ENCODE measurements around the gene TEX2. TPM values are rescaled to one million over a fixed set of nuclear protein-coding genes. Genes with fewer than 3 reads are reported as not detected.

The TEX2 gene
- total and polyA plus RNA-seq, 2 donors (not counting 3 experiments of a cell fraction or from before 2014, with no cell fraction given), result 13.3 to 25.8 TPM

DNA sequence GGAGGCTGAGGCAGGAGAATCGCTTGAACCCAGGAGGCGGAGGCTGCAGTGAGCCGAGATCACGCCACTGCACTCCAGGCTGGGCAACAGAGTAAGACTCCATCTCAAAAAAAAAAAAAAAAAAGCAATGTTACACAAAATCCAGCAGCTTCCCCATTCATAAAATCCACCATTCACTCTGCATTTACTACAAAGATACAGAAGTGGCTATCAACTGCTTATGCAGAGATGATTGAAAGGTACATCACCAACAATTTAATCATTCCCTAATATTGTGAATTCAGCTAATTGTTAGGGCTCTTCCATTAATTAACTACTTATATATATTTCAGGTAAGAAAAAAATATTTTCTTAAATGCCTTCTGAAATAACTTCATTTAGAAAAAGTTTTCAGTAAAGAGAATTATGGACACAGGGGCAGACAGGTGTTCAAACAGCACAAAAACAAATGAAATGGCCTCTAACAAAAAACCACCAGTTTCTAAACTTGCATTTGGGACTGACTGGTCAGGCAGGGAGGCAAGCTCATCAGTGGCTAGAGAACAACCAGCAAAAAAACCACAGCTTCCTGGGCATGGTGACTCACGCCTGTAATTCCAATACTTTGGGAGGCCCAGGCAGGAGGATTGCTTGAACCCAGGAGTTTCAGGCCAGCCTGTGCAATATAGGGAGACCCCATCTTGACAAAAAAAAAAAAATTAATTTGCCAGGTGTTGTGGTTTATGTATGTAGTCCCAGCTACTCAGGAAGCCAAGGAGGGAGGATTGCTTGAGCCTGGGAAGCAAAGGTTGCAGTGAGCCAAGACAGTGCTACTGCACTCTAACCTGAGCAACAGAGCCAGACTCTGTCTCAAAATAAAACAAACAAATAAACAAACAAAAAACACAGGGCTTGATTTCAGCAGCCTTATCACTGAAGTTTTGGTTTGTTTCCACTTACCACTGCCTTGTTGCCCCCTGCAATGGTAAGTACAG, 159.4 kb downstream of the TEX2 start:
- Histone ChIP-seq H4K20me1 (replicated peaks; ENCODE audit: control insufficient read depth, extremely low read depth, insufficient read depth, low read length) (no peaks in the 10 kb centered on the region), H3K4me2 (ENCODE audit: insufficient read depth, low read length) (no peak overlapping the region), H3K9me3 (replicated peaks; ENCODE audit: control insufficient read depth, insufficient read depth, low read length) (no peaks in the 10 kb centered on the region), H3K27me3 (ENCODE audit: control insufficient read depth in 2 of 2, insufficient read depth in 2 of 2, low read length in 2 of 2) (no peaks in the 10 kb centered on the region), H3K4me1 (ENCODE audit: control insufficient read depth, extremely low read depth, insufficient read depth, low read length) (peaks cover 4% of the 10 kb centered on the region), H3K27ac (ENCODE audit: insufficient read depth, low read depth, low read length) (no peak overlapping the region), H3K79me2 (ENCODE audit: control insufficient read depth, insufficient read depth, low read length) (no peaks in the 10 kb centered on the region), H2AFZ (ENCODE audit: low read depth, low read length) (no peak overlapping the region), H3K9ac (replicated peaks; ENCODE audit: extremely low read depth, insufficient read depth, low read length) (no peak overlapping the region), H3K9me1 (replicated peaks; ENCODE audit: control insufficient read depth, extremely low read depth, insufficient read depth, low read length) (no peaks in the 10 kb centered on the region), H3K36me3 (ENCODE audit: control insufficient read depth in 2 of 2, extremely low read depth in 1 of 2, insufficient read depth in 2 of 2, low read length in 2 of 2) (no peaks in the 10 kb centered on the region), H3K4me3 (replicated peaks in 1 of 3; ENCODE audit: insufficient read depth in 1 of 3, low read depth in 1 of 3, low read length in 3 of 3) (no peak overlapping the region)
- intact Hi-C loops (cut with micrococcal nuclease) (no loop called here), dilution Hi-C loops (cut with MboI; ENCODE audit: extremely low pct_ligation_motif_present, low sequenced_read_pairs) (no loop called here)
- no peak for DNase-seq (ENCODE audit: low read depth, low spot score)
- POLR2A ChIA-PET, result interaction anchor here (1.0 kb wide), 1 partner anchor 28 kb away, joined by 3 read pairs; no protein-coding TSS in a partner anchor
- FAIRE-seq, result peak; percentile 59
- TF ChIP-seq FOS (IDR thresholded peaks at IDR 0.05; ENCODE audit: borderline replicate concordance, insufficient read depth, low read length) (peak; percentile 71), JUN (IDR thresholded peaks at IDR 0.05; ENCODE audit: borderline replicate concordance, insufficient read depth, insufficient read length, low read depth) (peak; percentile 16)
- TF ChIP-seq, protein P1, sequence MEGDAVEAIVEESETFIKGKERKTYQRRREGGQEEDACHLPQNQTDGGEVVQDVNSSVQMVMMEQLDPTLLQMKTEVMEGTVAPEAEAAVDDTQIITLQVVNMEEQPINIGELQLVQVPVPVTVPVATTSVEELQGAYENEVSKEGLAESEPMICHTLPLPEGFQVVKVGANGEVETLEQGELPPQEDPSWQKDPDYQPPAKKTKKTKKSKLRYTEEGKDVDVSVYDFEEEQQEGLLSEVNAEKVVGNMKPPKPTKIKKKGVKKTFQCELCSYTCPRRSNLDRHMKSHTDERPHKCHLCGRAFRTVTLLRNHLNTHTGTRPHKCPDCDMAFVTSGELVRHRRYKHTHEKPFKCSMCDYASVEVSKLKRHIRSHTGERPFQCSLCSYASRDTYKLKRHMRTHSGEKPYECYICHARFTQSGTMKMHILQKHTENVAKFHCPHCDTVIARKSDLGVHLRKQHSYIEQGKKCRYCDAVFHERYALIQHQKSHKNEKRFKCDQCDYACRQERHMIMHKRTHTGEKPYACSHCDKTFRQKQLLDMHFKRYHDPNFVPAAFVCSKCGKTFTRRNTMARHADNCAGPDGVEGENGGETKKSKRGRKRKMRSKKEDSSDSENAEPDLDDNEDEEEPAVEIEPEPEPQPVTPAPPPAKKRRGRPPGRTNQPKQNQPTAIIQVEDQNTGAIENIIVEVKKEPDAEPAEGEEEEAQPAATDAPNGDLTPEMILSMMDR (IDR thresholded peaks at IDR 0.05; ENCODE audit: extremely low read depth in 1 of 2, insufficient read depth in 1 of 2, low read depth in 1 of 2, low read length in 2 of 2), result no peak
- CTCF ChIA-PET, result interaction anchor here (0.8 to 2.5 kb wide), 7 partner anchors 11 to 42 kb away, joined by 3 to 18 read pairs (median 5); no protein-coding TSS in a partner anchor
- no TSS peak for BruUV-seq (replicated peaks)

All from endothelial cell of umbilical vein (primary cell).